HG03095 (cell line): ENCODE data around the gene MXRA8.
"Not testable (repeated sequence)": the region's sequence is repeated elsewhere in the genome, so short reads cannot be mapped to it uniquely, and the experiment has no call there.

Experiments
- ATAC-seq: cut with Tn5 transposase; IDR thresholded peaks from one replicate; pipeline ENCODE4 v1.9.1; 2021; ENCODE audit warnings: moderate library complexity; ENCODE audit not compliant: unreplicated experiment

MXRA8 gene

DNA sequence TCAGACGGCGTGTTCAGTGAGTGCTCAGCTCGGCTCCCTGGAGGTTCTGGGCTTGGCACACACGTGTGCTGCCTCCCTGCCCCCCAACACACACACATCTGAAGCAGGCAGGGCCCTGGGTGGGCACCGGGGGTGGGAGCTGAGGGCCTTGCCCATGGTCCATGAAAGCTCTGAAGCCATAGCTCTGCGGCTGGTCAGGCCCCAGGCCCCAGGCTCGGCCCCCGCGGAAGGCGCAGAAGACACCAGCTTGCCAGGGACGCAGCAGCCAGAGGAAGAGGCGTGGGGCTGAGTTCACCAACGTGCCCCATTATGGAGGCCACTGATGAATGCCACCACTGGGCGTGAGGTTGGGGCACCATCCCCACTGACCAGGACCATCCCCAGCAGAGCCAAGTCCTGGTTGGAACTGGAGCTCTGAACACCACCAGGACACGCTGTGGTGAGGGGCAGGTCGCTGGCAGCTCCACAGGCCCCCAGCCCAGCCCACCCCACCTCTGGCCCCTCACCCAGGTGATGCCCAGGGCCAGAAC is 12.5 kb upstream of the MXRA8 start:
- ATAC-seq = no peak

DNA sequence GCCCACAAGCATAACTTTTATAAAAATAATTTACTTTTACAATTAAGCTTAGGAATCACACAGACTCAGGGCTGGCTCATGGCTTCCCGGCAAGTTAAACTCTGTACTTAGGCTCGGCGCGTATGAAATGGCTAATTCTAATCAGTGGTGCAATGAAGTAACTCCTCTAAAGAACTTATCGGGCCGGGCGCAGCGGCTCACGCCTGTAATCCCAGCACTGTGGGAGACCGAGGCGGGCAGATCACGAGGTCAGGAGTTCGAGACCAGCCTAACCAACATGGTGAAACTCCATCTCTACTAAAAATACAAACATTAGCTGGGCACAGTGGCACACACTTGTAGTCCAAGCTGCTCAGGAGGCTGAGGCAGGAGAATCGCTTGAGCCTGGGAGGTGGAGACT is 11.7 kb upstream of the MXRA8 start:
- not testable (repeated sequence) for ATAC-seq

DNA sequence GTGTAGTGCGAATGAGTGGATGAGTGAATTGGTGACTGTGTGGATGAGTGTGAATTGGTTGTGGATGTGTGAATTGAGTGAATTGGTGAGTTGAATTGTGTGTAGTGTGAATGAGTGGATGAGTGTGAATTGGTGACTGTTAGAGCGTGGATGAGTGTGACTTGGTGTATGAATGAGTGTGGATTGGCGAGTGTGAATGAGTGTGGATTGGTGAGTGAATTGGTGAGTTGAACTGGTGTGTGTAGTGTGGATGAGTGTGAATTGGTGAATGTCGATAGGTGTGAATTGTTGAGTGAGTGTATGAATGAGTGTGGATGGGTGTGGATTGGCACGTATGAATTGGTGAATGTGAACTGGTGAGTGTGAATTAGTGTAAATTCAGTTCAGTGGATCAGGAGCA is 9.0 kb upstream of the MXRA8 start:
- ATAC-seq = no peak

DNA sequence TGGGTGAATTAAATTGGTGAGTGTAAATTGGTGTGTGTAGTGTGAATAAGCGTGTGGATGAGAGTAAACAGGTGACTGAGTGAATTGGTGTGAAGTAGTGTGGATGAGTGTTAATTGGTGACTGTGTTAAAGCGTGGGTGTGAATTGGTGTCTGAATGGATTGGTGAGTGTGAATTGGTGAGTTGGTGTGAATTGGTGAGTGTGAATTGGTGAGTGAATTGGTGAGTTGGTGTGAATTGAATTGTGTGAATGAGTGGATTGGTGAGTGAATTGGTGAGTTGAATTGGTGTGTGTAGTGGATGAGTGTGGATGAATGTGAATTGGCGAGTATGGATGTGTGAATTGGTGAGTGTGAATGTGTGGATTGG is 8.3 kb upstream of the MXRA8 start:
- no peak for ATAC-seq

DNA sequence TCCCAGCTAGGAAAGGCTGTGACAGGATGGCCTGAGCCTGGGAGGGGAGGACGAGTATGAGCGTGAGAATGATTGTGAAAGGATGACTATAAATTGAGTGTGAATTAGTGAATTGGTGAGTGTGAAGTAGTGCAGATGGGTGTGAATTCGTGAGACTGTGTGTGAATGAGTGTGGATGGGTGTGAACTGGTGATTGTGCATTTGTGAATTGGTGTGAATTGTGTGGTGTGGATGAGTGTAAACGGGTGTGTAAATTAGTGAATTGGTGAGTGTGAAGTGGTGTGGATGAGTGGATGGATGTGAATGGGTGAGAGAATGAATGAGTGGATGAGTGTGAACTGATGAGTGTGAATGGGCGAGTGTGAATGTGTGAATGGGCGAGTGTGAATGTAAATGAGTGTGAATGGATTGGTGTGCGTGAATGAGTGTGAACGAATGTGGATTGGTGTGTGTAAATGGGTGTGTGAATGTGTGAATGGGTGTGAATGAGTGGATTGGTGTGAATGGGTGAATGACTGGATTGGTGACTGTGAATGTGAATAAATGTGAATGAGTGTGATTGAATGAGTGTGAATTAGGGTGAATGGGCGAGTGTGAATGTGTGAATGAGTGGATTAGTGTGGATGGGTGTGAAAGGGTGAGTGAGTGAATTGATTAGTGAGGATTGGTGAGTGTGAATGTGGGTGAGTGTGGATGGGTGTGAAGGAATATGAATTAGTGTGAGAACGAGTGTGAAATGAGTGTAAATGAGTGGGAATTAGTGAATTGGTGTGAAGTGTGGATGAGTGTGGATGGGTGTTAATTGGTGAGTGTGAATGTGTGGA is 7.7 kb upstream of the MXRA8 start:
- ATAC-seq = no peak

DNA sequence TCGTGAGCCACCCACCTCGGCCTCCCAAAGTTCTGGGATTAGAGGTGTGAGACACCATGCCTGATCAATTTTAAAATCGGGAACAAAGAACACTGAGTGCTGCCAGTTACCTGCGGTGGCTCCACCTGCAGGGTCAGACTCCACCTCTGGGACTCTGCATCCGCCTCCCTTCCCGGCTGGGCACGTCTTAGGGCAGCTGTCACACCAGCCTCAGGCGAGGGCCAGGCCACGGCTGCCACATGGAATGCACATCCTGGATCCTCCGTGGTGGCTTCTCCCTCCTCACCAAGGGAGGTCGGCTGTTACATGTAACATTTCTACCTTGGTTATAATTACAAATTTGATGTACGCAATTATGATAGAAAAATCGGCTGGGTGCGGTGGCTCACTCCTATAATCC is 5.9 kb upstream of the MXRA8 start:
- ATAC-seq = no peak

DNA sequence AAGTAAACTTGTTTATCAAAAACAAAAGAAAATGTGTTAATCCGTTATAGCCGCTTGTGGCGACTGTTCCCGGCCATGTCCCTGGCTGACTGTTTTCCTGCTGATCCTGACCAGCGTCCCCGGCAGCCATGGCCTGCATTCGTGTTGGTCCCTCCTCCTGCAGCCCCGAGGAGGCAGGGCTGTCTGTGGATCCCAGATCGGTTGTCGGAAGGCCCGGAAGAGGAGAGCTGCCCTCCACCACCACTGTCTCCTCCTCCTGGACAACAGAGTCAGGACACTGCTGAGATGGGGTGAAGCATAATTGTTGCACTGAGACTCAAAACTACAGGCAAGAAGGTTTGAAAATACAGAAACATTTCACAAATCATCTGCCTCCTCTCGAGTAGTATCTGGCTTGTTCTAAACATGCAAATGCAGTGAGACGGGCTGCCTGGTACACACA is 3.6 kb upstream of the MXRA8 start:
- ATAC-seq = no peak

DNA sequence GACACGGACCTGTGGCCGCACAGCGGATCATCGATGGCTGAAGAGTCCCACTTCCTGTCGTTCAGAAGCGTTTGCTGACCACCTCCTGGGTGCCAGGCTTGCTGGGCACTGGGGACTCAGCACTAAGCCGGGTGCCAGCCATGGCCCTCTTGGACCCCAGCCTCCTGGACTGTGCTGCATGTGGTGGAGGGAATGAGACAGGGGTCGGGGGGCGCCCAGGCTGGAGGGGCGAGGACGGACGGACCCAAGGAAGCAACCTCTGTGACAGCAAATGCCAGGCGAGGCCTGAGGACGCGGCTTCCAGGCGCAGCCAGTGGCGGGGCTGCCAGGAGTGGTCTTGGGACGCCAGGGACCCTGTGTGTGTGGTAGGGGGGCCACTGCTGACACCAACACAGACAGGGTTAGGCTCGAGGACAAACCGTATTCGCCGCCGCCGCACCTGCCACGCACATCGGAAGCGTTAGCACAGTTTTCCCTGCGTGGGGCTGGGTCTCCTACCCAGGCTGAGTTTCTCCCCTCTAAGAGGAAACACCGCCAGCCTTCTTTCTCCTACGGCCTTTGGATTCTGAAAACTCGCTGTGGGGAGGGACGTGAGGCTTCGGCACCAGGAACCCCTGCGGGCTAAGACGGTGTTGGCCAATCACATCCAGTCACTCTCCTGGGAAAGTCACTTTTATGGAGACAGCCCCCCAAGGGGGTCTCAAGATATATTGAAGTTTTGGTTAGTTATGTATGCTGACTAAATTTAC is 3.1 kb upstream of the MXRA8 start:
- no peak for ATAC-seq

DNA sequence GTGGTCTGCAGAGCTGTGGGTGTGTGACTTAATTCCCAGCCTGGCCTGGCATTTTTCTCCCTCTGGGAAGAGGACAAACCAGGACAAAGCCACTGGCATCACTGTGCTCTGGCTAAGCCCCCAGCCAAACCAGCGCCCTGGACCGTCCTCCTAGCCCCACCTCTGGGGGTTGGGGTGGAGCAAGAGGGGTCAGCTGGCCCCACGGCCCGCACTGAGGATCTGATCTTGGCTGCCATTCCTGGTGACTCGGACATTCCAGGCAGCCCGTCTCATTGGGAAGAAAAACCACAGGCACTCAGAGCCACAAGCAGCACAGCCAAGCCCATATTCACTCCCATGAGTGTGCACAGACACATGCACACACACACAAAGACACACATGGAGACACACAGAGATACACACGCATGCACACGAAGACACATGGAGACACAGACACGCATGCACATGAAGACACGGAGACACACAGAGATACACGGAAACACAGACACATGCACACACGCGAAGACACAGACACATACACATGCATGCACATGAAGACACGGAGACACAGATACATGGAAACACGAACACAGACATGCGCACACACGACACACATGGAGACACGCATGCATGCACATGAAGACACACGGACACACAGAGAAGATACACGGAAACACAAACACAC is 2.3 kb upstream of the MXRA8 start:
- no peak for ATAC-seq

DNA sequence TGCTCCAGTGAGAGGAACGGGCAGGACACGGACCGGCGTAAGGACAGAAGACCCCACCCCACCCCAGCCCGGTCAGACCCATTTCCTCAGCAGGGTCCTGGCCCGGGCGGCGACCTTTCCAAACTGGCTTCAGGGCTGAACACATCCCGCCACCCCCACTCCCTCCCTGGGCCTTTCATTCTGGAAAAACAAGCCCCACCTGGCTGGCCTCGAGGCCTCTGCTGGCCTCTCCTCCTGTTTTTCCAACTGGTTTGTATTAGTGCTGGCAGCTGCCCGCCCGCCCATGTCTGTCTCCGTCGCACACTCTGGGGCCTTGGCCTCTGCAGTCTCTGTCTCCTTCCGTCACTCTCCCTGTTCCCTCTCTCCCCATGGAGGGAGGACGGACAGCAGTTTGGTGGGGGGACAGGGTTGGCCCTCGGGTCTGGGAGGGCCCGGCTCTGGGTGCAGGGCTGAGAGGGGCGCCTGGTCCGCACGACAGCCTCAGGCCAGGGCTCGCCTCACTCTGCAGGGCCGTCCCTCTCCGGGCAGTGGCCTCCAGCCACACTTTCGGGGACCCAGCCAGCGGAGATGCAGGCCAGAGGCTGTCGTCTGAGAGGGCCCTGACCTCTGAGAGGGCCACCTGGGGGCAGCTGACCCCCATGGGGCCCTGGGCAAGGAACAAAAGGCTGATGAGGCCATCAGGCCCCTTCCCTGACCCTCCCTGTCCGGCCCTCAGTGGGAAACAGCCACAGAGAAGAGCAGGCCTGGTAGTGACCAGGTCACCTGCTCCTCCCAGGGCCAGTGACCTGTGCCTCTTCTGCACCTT is 1.5 kb upstream of the MXRA8 start:
- no peak for ATAC-seq

DNA sequence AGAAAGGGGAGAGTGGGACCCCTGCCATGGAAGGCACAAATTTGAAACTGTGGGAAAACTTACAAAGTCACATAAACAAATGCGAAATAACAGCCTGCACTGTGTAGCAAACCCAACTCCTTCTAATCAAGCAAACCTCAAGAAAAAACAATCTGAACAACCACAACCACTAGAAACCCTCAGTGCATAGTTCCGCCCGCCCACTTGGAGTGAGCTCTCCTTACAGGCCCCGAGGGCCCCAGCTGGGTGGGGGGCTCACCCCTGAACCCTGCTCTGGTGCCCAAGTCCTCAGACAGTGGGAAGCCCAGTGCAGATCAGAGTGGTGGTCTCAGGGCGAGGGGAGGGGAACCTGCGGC is 931 bp upstream of the MXRA8 start:
- no peak for ATAC-seq

DNA sequence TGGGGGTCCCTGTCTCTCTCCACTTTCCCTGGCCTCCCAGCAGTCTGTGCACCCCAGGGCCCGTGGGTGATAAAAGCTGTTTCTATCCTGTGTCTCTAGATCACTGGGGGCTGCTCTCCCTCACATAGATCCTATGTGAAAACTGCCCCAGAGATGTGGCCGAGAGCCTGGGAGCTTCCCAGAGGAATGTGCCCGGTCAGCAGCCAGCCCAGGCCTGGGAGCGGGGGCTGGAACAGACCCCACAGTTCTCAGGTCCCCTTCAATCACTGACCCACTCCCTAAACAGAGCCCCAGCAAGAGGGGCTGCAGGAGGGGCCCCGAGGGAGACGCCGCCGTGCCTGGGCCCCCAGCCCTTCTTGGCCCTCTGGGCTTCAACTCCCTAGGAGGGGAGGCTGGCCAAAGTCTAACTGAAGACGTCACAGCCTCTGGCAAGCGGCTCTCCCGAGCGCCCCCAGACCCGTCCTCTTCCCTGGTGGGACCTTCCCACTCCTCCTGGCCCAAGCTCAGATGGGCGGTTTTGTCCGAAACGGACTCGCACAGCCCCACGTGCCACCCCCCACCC is 403 bp downstream of the MXRA8 start:
- no peak for ATAC-seq

DNA sequence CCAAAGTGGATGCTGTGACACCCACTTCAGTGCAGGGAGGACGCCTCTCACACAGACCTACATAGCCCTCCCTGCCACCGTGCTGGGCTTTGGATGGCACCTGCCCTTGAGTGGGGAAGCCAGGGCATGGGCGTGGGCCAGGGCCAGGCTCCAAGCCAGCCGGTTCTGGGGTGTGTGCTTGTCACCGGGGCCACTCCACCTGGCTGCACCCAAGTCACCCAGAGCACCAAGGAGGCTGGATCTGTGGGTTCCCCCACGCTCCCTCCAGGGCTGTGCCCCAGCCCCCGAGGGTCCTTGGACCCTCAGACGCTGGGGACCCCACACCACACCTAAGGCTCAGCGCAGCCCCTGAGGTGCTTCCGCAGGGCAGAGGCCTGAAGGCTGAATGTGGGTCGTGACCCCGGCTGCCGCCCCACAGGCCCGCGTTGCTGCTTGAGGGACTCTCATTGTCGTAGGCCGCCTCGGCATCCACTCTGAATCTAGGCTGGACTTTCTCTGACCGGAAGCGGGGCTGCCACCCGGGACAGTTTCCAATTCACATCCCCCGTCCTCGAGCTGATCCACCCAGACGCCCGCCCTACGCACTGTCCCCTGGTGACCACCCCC is 1.5 kb downstream of the MXRA8 start:
- ATAC-seq = no peak

DNA sequence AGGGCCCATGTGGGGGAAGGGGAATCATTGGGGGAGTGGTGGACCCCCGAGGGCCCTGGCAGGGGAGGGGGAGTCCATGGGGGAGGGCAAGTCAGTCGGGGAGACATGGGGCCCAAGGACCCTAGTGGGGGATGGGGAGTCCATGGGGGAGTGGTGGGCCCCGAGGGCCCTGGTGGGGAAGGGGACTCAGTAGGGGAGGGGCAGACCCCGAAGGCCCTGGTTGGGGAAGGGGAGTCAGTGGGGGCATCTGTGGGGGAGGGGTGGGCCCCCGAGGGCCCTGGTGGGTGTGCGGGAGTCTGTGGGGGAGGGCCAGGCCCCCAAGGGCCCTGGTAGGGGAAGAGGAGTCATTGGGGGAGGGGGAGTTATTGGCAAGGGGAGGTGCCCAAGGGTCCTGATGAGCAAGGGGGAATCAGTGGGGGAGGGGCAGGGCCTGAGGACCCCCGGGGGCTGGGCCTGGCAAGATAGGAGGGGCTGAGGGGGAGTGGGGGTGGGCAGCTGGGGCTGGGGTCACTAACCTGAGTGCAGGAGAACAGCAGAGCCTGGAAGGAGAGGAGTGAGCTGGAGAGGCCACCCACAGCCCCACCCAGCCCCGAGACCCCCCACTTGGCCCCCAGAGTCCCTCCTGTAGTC is 2.1 kb downstream of the MXRA8 start:
- no peak for ATAC-seq

DNA sequence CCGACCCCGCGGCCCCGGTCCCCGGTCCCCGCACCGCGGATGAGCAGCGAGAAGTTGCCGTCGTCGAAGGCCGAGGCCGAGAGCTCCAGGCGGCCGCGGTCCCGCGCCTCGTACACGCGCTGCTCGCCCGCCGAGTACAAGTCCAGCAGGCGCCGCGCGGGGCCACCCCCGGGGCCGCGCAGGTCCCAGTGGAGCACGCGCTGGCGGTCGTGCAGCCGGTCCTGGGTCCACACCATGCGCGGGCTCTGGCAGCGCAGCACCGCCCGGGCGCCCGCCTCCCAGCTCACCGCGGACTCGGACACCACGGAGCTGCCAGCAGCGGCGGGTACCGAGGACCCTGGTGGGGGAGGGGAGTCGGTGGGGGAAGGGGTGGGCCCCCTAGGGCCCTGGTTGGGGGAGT is 2.9 kb downstream of the MXRA8 start:
- no peak for ATAC-seq

DNA sequence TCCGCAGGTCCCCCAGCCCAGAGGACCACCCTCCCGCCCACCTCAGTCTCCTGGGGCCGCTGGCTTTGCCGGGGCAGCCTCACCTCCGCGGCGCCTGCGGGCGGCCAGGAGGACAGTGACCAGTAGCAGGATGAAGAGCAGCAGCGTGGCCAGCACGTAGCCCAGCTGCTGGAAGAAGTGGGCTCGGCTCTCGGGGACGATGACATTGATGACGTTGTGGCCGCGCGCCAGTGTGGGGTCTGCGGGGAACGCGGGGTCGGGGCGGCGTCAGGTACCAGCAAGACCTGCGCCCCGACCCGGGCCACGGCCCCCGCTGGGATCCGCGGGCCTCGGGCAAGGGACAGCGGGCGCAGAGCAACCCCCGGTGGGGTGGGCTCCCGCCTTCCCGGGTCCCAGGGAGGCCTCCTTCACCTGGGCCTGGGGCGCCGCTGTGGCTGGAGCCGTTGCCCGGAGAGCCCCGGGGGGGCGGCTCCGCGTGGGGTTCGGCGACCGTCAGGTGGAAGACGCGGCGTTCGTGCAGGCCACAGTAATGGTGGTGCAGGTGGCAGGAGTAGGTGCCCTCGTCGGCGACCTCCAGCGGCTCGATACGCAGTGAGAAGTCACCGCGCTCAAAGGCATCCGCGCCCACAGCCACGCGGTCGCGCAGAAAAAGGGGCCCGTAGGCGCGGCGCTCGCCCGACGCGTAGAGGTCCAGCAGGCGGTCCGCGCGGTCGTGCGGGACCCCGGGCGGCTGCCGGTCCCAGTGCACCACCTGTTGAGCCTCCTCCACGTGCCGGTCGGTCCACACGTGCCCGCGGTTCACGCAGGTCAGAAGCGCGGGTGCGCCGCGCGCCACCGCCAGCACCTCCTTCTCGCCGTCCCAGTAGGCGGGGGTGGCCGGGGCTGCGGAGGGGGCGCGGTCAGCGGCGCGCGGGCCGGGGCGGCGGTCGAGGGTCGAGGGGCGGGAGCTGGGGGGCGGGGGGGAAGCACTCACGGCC is 3.8 kb downstream of the MXRA8 start:
- no peak for ATAC-seq

DNA sequence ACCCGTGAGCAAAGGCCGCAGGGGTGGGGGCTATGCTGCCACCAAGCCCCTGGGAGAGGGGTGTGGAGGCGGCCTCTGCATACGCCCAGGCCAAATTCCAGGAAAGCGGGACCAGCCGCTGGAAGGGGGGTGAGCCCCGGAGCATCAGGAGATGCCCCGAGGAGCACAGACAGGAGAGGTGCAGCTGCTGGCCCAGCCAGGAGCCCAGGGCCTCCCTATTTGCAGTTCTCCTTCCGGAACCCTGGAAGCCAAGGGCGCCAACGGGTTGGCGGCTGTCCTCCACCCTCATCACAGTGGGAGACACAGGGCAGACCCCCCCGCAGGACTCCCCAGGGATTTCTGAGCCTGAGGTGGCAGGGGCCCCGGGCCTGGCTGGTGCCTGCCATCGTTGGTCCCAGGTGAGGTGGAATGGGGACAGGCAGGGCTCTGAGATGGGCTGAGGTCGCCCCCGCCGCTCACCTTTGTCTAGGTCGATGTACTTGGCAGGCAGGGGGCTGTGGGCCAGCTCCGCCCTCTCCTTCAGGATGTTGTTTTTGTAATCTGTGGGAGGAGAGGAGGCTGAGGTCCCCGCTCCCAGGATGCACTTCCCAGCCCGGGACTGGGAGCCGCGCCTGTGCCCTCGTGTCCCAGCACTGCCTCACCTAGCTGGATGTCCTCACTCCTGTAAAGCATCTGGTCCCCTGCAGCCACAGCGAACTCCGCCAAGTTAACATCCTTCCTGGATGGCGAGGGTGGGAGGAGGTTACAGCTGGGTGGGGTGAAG is 4.8 kb downstream of the MXRA8 start:
- no peak for ATAC-seq
